ES-I3 (cell line): ENCODE data around the gene DUSP16.

Experiments
- H3K36me3 ChIP-seq: 2 replicates; pipeline ENCODE4 v1.6.1; 2013; ENCODE audit warnings: mild to moderate bottlenecking, low read length, control low read depth, moderate library complexity; ENCODE audit not compliant: insufficient read depth
- H3K4me1 ChIP-seq: 2 replicates; pipeline ENCODE4 v1.6.1; 2013; ENCODE audit warnings: mild to moderate bottlenecking, control low read depth, low read length; ENCODE audit not compliant: insufficient read depth
- H3K9ac ChIP-seq: 2 replicates; pipeline ENCODE4 v1.6.1; 2013; ENCODE audit warnings: low read depth, mild to moderate bottlenecking, low read length, moderate library complexity
- H3K9me3 ChIP-seq: 2 replicates; pipeline ENCODE4 v1.6.1; 2013; ENCODE audit warnings: mild to moderate bottlenecking, low read length, moderate library complexity; ENCODE audit not compliant: control insufficient read depth, insufficient read depth

The DUSP16 gene

GRCh38 chr12:12452326-12452902 lies 110.2 kb downstream of the DUSP16 start:
- Histone ChIP-seq H3K9me3 (no peaks in the 10 kb centered on the region), H3K36me3 (no peaks in the 10 kb centered on the region), H3K4me1 (no peaks in the 10 kb centered on the region; the same call in 1 of the 2 replicates), H3K9ac (no peak overlapping the region)

GRCh38 chr12:12451098-12451497 lies 111.6 kb downstream of the DUSP16 start:
- no peaks in the 10 kb centered on the region for H3K36me3 ChIP-seq
- no peaks in the 10 kb centered on the region for H3K9me3 ChIP-seq
- H3K4me1 ChIP-seq: no peaks in the 10 kb centered on the region
- no peak overlapping the region for H3K9ac ChIP-seq

- no peak overlapping the region for H3K9ac ChIP-seq
- no peaks in the 10 kb centered on the region for H3K9me3 ChIP-seq
- H3K36me3 ChIP-seq: no peaks in the 10 kb centered on the region
- H3K4me1 ChIP-seq: no peaks in the 10 kb centered on the region
Observed at GRCh38 chr12:12450043-12450471, 112.6 kb downstream of the DUSP16 start.

- no peaks in the 10 kb centered on the region for H3K36me3 ChIP-seq
- H3K4me1 ChIP-seq: no peaks in the 10 kb centered on the region
- H3K9me3 ChIP-seq: no peaks in the 10 kb centered on the region
- no peak overlapping the region for H3K9ac ChIP-seq
Observed at GRCh38 chr12:12449533-12450025, 113.1 kb downstream of the DUSP16 start.

- Histone ChIP-seq H3K9me3 (no peaks in the 10 kb centered on the region), H3K36me3 (no peaks in the 10 kb centered on the region), H3K4me1 (no peaks in the 10 kb centered on the region), H3K9ac (no peak overlapping the region)
Observed at GRCh38 chr12:12447837-12448236, 114.8 kb downstream of the DUSP16 start.

- Histone ChIP-seq H3K4me1 (no peaks in the 10 kb centered on the region), H3K36me3 (no peaks in the 10 kb centered on the region), H3K9ac (no peak overlapping the region), H3K9me3 (no peaks in the 10 kb centered on the region)
Observed at GRCh38 chr12:12447236-12447635, 115.4 kb downstream of the DUSP16 start.

- H3K36me3 ChIP-seq: no peaks in the 10 kb centered on the region
- no peak overlapping the region for H3K9ac ChIP-seq
- no peaks in the 10 kb centered on the region for H3K9me3 ChIP-seq
- no peaks in the 10 kb centered on the region for H3K4me1 ChIP-seq
Observed at GRCh38 chr12:12446786-12447185, 115.9 kb downstream of the DUSP16 start.

- H3K36me3 ChIP-seq: no peaks in the 10 kb centered on the region
- no peak overlapping the region for H3K9ac ChIP-seq
- H3K4me1 ChIP-seq: no peaks in the 10 kb centered on the region
- H3K9me3 ChIP-seq: no peaks in the 10 kb centered on the region
Observed at GRCh38 chr12:12445882-12446181, 116.8 kb downstream of the DUSP16 start.

GRCh38 chr12:12445165-12445881 lies 117.3 kb downstream of the DUSP16 start:
- no peaks in the 10 kb centered on the region for H3K36me3 ChIP-seq
- no peaks in the 10 kb centered on the region for H3K4me1 ChIP-seq
- H3K9me3 ChIP-seq: no peaks in the 10 kb centered on the region
- no peak overlapping the region for H3K9ac ChIP-seq

GRCh38 chr12:12443431-12443878 lies 119.2 kb downstream of the DUSP16 start:
- Histone ChIP-seq H3K36me3 (no peaks in the 10 kb centered on the region), H3K9me3 (no peaks in the 10 kb centered on the region), H3K9ac (no peak overlapping the region), H3K4me1 (no peaks in the 10 kb centered on the region)

GRCh38 chr12:12442548-12443071 lies 120.1 kb downstream of the DUSP16 start:
- Histone ChIP-seq H3K4me1 (no peaks in the 10 kb centered on the region), H3K9ac (no peak overlapping the region), H3K9me3 (no peaks in the 10 kb centered on the region), H3K36me3 (no peaks in the 10 kb centered on the region)

- Histone ChIP-seq H3K9ac (no peak overlapping the region), H3K9me3 (no peaks in the 10 kb centered on the region), H3K36me3 (no peaks in the 10 kb centered on the region), H3K4me1 (no peaks in the 10 kb centered on the region)
Observed at GRCh38 chr12:12441843-12442461, 120.7 kb downstream of the DUSP16 start.

- H3K36me3 ChIP-seq: no peaks in the 10 kb centered on the region
- no peak overlapping the region for H3K9ac ChIP-seq
- no peaks in the 10 kb centered on the region for H3K9me3 ChIP-seq
- H3K4me1 ChIP-seq: no peaks in the 10 kb centered on the region
Observed at GRCh38 chr12:12441429-12441807, 121.2 kb downstream of the DUSP16 start.

GRCh38 chr12:12440784-12441428 lies 121.8 kb downstream of the DUSP16 start:
- Histone ChIP-seq H3K4me1 (no peaks in the 10 kb centered on the region), H3K9ac (no peak overlapping the region), H3K9me3 (no peaks in the 10 kb centered on the region), H3K36me3 (no peaks in the 10 kb centered on the region)
